Measurements from ENCODE around the gene MRPL16.

The MRPL16 gene

DNA sequence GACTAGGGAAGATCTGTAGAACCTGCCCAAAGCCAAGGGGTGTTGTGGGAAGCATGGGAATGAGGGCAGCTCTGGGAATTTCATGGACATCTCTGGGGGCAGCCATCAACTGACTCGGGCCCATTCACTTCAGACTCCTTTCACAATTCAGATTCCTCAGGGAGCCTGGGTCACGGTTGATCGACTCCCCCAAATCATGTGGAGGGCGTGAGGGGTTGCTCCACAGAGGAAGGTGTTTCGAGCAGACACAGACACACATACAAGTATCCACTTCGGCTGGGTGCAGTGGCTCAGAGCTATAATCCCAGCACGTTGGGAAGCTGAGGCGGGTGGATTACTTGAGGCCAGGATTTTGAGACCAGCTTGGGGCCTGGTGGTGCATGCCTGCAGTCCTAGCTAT lies 39.7 kb downstream of the MRPL16 start:
- TF ChIP-seq, protein P1, sequence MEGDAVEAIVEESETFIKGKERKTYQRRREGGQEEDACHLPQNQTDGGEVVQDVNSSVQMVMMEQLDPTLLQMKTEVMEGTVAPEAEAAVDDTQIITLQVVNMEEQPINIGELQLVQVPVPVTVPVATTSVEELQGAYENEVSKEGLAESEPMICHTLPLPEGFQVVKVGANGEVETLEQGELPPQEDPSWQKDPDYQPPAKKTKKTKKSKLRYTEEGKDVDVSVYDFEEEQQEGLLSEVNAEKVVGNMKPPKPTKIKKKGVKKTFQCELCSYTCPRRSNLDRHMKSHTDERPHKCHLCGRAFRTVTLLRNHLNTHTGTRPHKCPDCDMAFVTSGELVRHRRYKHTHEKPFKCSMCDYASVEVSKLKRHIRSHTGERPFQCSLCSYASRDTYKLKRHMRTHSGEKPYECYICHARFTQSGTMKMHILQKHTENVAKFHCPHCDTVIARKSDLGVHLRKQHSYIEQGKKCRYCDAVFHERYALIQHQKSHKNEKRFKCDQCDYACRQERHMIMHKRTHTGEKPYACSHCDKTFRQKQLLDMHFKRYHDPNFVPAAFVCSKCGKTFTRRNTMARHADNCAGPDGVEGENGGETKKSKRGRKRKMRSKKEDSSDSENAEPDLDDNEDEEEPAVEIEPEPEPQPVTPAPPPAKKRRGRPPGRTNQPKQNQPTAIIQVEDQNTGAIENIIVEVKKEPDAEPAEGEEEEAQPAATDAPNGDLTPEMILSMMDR (conservative IDR thresholded peaks at IDR 0.05): no peak
- no peak for TF ChIP-seq ZFX (IDR thresholded peaks at IDR 0.05)
- H3K27ac ChIP-seq: no peak overlapping the region

DNA sequence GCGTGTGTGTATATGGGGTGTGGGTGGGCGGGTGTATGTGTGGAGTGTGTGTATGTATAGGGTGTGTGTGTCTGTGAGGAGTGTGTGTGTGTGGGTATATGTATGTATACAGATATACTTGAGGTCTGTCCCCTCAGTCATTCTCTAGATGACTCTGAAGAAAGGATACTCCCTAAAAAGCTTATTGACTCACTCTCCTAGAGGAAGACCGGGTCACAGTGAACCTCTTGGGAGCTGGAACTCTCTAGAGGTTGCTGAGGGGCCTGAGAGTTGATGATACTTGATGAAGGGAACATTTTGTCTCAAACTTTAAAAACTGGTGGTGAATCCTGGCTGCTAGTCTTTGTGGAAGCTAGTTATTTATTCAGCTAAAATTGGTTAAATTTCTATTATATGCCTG lies 40.3 kb downstream of the MRPL16 start:
- no peak overlapping the region for H3K27ac ChIP-seq
- no peak for TF ChIP-seq ZFX (IDR thresholded peaks at IDR 0.05)
- TF ChIP-seq, protein P1 (conservative IDR thresholded peaks at IDR 0.05): no peak

DNA sequence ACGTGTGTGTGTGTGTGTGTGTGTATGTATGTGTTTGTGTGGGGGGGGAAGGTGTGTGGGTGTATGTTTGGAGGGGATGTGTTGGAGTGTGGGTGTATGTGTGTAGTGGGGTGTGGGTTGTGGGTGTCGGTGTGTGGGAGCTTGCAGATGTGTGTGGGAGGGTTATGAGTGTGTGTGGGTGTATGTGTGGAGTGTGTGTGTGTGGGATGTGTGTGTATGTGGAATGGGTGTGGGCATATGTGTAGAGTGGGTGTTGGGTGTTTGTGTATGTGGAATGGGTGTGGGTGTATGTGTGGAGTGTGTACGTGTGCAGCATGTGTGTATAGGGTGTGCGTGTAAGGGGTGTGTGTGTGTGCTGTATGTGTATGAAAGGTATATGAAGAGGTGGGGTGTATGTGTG lies 40.8 kb downstream of the MRPL16 start:
- H3K27ac ChIP-seq: no peak overlapping the region
- TF ChIP-seq, protein P1 (conservative IDR thresholded peaks at IDR 0.05): no peak
- no peak for TF ChIP-seq ZFX (IDR thresholded peaks at IDR 0.05)

DNA sequence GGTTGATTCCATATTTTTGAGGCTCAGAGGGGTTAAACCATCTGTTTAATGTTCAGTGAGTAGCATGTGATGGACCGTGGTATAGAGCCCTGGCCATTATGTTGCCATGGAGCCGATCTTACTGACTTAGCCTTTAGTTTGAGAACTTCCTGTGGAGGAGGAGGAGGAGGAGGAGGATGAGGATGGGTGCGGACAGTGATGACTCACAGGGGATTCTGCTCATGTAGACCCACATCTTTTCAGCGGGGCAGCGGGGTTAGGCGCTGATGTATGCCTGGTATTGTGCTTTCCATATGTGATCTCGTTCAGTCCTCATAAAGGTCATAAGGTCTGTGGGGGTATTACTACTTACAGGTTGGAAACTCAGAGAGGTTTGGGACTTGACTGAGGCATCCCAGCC lies 41.5 kb downstream of the MRPL16 start:
- no peak for TF ChIP-seq ZFX (IDR thresholded peaks at IDR 0.05)
- TF ChIP-seq, protein P1 (conservative IDR thresholded peaks at IDR 0.05): no peak
- no peak overlapping the region for H3K27ac ChIP-seq

DNA sequence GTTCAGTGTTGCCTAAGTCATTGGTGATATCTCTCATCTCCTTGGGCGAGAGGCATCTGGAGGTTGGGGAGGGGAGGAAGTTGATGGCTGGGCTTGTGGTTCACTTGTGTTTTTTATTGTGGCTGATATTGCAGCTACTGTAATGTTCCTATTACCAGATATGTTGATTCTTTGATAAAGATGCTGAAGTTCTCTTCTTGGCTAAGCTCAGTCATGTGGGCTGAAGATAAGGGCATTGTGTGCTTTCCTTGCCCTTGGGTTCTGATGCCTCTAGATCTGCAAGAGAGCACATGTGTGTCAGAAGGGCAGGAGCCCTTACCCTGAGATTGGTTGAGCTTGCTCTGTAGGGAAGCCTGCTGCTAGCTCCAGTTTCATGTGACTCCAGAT lies 43.4 kb downstream of the MRPL16 start:
- TF ChIP-seq, protein P1 (conservative IDR thresholded peaks at IDR 0.05): no peak
- TF ChIP-seq ZFX (IDR thresholded peaks at IDR 0.05): no peak
- H3K27ac ChIP-seq: no peak overlapping the region

DNA sequence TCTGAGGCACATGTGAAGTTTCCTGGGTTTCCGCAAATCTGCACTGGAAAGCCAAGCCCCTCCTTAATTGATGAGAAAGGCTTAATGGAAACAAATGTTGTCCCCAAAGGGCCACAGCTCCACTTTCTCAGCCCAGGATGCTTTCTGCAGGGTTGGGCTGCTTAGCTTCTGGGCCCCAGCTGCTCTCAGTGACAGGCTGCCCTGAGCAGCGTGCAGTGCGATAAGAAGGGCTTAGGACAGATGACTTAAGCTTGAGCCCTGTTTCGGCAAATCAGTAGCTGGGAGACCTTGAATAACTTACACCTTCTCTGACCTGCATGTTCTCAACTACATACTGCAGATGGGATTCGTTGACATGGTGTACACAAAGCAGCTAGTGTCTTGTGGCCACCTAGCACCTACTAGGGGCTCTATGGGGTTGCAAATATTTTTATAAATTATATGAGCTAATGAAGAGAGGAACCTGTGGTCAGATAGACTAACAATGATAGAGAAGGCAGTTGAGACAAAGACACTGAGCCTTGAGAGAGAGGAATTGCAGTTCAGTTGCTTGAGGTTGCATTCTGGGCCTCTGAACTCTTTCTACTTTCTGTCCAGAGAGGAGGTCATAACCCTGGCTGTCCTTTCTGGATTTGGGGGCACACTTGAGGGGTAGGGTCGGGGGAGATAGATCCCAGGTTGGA lies 43.9 kb downstream of the MRPL16 start:
- TF ChIP-seq ZFX (IDR thresholded peaks at IDR 0.05): no peak
- TF ChIP-seq, protein P1 (conservative IDR thresholded peaks at IDR 0.05): no peak

DNA sequence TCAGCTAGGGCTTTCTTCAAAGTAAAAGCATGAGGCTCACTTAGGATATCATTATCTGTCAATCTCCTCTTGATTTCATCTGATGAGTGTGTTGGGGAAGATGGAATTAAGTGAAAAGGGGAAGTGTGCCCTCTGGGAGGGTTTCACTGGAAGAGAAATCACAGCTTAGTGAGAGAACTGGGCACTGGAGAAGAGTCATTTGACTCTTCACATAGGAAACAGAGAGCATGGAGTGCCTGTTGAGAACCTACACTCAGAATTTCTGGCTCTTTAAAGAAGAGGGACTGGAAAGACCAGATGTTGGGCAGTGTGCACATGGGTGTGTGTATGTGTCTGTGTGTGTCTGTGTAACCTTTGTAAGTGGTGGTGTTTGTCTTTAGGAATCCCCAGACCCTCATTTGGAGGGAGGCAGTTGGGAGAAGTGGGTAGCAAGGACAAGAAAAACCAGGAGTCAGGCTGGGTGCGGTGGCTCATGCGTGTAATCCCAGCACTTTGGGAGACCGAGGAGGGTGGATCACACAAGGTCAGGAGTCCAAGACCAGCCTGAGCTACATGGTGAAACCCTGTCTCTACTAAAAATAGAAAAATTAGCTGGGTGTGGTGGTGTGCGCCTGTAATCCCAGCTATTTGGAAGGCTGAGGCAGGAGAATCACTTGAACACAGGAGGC lies 45.4 kb downstream of the MRPL16 start:
- no peak for TF ChIP-seq ZFX (IDR thresholded peaks at IDR 0.05)
- TF ChIP-seq, protein P1 (conservative IDR thresholded peaks at IDR 0.05): no peak
- H3K27ac ChIP-seq: no peak overlapping the region

More for the DNA sequence above, 43.9 kb downstream of the MRPL16 start:
- no peak overlapping the region for H3K27ac ChIP-seq
